HUDEP-2 (cell line): ENCODE data around the gene CAPN12.
A peak's percentile ranks its signal among the peaks of the same experiment; 100 is the strongest.

Experiments used
- DNase-seq, 76 experiments: peaks; one replicate each; lab custom pipeline; 2025; ENCODE audit not compliant: unreplicated experiment in 76 of 76; lab: John Stamatoyannopoulos, UW

CAPN12 gene

GRCh38 chr19:38739440-38740256 lies 4.6 kb downstream of the CAPN12 start:
- no peak for DNase-seq

GRCh38 chr19:38737921-38738737 lies 6.1 kb downstream of the CAPN12 start:
- no peak for DNase-seq

GRCh38 chr19:38737281-38737865 lies 6.9 kb downstream of the CAPN12 start:
- no peak for DNase-seq

- DNase-seq: peak in 48 of 76 experiments; percentile 17 to 78 (median 50)
Measured at GRCh38 chr19:38736413-38737280, 7.6 kb downstream of the CAPN12 start.

- peak in 29 of 76 experiments; percentile 6 to 60 (median 37) for DNase-seq
Measured at GRCh38 chr19:38736036-38736412, 8.2 kb downstream of the CAPN12 start.

- DNase-seq: no peak
Measured at GRCh38 chr19:38735257-38735686, 9.0 kb downstream of the CAPN12 start.

GRCh38 chr19:38734426-38735256 lies 9.6 kb downstream of the CAPN12 start:
- DNase-seq: peak in 8 of 76 experiments; percentile 15 to 44 (median 24)

GRCh38 chr19:38734176-38734425 lies 10.2 kb downstream of the CAPN12 start:
- DNase-seq: peak in 1 of 76 experiments; percentile 11

- no peak for DNase-seq
Measured at GRCh38 chr19:38733493-38734175, 10.6 kb downstream of the CAPN12 start.

- no peak for DNase-seq
Measured at GRCh38 chr19:38733241-38733492, 11.1 kb downstream of the CAPN12 start.

GRCh38 chr19:38731654-38732301 lies 12.5 kb downstream of the CAPN12 start:
- no peak for DNase-seq

- DNase-seq: no peak
Measured at GRCh38 chr19:38730731-38731589, 13.3 kb downstream of the CAPN12 start.

- no peak for DNase-seq
Measured at GRCh38 chr19:38730470-38730730, 13.9 kb downstream of the CAPN12 start.

GRCh38 chr19:38729653-38730469 lies 14.4 kb downstream of the CAPN12 start:
- DNase-seq: peak in 66 of 76 experiments; percentile 17 to 86 (median 71)

- no peak for DNase-seq
Measured at GRCh38 chr19:38728752-38729541, 15.3 kb downstream of the CAPN12 start.

- peak in 50 of 76 experiments; percentile 17 to 86 (median 52) for DNase-seq
Measured at GRCh38 chr19:38727868-38728660, 16.2 kb downstream of the CAPN12 start.
